Caki2 (cell line): Measurements from ENCODE around the gene MYMK. TPM values are rescaled to one million over a fixed set of nuclear protein-coding genes. Genes with fewer than 3 reads are reported as not detected.

Experiments used
- DNase-seq: peaks from one replicate; pipeline ENCODE4 v3.0.0-alpha.2; 2015; ENCODE audit warnings: low read depth
- in situ Hi-C: cut with HindIII; loops from 2 replicates; pipeline ENCODE4 v1.10.0; 2016; ENCODE audit warnings: low sequenced_read_pairs, low pct_unique_long_range_greater_than_20kb, mixed read lengths
- total RNA-seq: library from RNA; depleted of rRNA; stranded (reverse); fragments of >200 nt; shearing (Covaris generic); gene quantifications from 2 replicates; pipeline ENCODE4 v1.2.3, GENCODE V29; 2014; ENCODE audit warnings: low replicate concordance

The MYMK gene
- total RNA-seq, 1 experiment from 2014 or later = not detected

GRCh38 chr9:133538851-133539833, 14.4 kb upstream of the MYMK start:
- in situ Hi-C loops = no loop called here
- no peak for DNase-seq

DNA sequence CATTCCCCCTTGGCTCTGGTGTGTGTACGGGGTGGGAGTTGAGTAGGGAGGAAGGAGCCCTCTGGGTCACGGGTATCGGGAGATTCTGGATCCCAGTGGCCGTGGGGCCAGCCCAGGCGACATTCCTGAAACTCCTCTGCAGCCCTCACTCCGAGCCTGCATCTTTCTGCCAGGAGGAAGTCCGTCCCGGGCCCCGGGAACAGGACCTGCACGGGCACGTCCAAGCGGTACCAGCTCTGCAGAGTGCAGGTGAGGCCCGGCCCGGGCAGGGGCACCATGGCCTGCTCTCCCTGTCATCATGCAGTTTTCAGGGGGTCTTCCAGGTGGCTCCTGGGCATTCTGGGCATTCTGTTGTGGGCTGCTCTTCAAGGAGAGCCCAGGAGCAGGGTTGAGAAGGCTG, 13.4 kb upstream of the MYMK start:
- in situ Hi-C loops = no loop called here
- DNase-seq = no peak

- DNase-seq = no peak
- in situ Hi-C loops = no loop called here
Measured at GRCh38 chr9:133537257-133537656, 12.5 kb upstream of the MYMK start.

DNA sequence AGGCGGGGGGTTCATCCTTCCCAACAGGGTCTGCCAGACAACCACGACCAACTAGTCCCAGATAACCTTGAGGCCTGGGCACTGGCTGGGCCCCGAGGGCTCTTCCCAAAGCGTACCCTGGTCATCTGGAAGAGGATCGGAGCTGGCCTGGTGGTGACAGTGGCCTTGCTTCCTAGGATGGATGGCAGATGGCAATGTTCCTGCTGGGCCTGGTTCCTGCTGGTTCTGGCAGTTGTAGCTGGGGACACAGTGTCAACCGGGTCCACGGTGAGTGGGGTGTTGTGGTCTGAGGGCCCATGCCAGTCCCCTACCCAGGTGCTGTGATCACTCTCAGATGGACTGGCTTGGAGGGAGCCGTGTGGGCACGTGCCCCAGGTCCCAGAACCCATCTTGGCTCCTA, 11.8 kb upstream of the MYMK start:
- DNase-seq = no peak
- in situ Hi-C loops = no loop called here

GRCh38 chr9:133536080-133536479, 11.3 kb upstream of the MYMK start:
- DNase-seq = no peak
- in situ Hi-C loops = no loop called here

GRCh38 chr9:133535306-133535877, 10.6 kb upstream of the MYMK start:
- DNase-seq = no peak
- in situ Hi-C loops = no loop called here

GRCh38 chr9:133534346-133535291, 9.9 kb upstream of the MYMK start, which contains the start of gene ADAMTSL2:
ADAMTSL2 (plus strand) TSS chr9:133534704; CDS start chr9:133536713, 2,009 bp downstream.
- in situ Hi-C loops = no loop called here
- DNase-seq = no peak

- DNase-seq = no peak
- in situ Hi-C loops = no loop called here
Measured at GRCh38 chr9:133533857-133534256, 9.1 kb upstream of the MYMK start.

GRCh38 chr9:133532937-133533668, 8.3 kb upstream of the MYMK start:
- DNase-seq = peak; percentile 21
- in situ Hi-C loops = no loop called here

DNA sequence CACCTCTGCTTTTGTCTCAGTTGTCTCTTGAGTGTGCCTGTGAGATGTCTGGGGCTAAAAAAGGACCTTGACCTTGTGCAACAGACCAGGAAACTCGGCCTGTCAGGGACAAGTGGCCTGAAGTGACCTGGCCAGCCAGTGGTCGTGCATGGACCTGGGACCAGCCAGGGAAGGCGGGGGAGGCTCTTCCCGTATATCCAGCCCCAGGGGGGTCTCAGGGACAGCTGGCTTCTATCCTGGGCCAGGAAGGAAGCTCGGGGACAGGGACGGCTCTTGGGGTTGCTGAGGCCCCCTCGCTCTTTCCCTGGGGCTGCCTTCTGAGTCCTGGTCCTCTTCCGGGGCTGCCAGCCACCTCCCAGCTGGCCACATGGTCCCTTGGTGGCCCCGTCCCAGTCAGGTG, 6.5 kb upstream of the MYMK start:
- no peak for DNase-seq
- in situ Hi-C loops = no loop called here

DNA sequence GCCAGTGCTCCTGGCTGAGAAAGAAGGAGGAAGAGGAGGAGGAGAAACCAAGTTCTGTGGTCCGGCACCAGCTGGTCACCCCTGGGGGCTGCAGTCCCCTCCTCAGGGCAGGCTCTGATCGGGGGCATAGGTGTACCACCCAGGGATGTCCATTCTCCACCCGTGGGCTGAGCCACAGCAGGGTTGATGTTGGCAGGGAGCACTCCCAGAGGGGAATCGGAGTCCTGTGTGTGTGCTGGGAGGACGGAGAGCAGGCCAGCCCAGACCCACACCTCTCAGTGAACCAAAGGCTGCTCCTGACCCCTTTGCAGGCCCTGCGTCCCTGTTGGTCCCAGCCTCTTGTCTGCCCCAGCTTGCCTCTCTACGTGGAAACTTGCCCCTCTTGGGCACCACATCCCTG, 5.1 kb upstream of the MYMK start:
- in situ Hi-C loops = no loop called here
- DNase-seq = no peak

DNA sequence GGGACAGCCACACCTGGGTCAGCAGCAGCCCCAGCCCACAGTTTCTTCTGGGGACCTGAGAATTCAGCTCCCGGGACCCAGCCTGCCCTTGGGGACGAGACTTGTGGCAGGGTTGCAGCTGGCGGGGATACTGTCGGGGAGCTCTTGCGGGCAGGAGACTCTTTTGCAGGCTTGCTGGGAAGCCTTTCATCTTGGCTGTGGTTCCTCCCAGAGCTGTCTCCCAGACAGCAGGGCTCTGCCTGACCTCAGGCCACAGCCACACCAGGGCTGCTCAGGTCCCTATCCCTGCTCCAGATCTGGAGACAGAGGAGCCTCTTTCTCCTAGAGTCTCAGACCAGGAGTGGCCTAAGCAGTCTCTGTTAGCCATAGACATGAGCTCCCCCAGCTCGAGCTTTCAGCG, 4.7 kb upstream of the MYMK start:
- no peak for DNase-seq
- in situ Hi-C loops = no loop called here

DNA sequence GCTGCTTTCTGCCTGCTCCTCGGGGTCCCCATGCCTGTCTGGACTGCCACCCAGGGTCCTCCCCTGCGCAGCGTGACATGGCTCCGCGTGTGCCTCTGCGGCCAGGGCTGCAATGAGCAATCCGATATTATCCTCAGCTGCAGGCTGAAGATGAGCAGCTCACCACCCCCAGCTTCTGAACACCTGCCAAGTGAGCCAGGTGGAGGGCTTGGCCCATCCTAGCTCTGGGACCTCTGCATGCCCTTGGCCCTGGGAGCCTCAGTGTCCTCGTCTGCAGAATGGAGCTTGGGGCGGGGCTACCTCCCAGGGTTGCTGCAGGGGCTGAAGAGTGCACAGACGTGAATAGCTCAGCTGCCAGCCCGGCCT, 4.1 kb upstream of the MYMK start:
- in situ Hi-C loops = no loop called here
- DNase-seq = no peak

DNA sequence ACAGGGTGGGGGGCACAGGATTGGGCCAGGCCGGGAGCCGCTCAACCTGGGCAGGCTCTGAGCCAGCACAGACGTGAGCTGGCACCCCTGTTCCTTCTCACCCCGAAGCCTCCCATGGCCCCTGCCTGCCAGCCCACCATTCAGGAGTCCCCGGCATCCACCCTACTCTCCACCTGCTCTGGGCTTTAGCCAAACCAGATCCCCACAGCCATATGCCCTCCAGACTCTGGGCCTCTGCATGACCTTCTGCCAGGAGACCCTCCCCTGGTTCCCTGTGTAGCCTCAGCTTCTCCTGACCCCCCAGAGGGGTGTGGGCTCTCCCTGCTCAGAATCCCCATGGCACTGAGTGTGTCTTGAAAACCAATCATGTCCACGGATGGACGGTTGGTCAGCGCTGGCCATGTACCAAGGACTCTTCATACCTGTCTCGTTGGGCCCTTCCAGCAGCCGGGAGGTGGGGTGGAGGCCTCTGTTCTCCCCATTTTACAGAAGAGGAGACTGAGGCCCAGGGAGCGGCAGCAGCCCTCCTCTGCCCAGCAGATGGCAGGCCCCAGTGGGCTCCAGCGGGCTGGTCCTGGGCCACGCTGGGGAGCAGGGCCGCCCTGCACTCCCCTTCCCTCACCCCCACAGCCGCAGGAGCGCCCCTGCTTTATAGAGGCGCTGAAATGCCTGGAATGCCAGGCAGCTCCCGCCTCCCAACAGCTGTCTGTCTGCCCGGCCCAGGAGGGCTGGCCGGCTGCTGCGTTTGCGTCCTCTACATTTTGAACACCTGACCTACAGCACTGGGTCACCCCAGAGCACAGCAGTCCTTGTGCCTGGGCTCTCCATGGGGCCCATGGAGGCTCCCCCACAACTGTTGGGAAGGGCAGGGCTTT, 3.5 kb upstream of the MYMK start:
- in situ Hi-C loops = no loop called here
- no peak for DNase-seq

DNA sequence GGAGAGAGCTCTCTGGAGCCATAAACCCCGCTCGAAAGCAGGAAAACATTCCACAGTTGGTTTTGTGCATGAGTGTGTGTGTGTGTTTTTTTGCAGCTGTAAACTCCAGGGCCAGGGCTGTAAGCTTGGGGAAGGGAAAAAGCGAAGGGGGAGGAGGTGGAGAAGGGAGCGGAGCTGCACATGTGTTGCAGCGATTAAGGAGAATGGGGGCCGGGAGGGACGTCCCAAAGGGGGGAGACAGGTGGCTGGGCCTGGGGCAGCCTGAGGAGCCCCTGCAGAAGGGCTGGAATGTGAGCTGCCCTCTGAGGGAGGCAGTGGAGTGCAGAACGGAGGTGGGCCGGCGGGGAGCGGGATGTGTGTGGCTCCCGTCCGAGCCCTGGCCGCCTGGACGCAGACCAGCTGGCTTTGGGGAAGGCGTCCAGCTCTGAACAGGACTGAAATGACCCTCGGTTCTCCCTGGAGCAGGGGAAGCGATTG, 2.7 kb upstream of the MYMK start:
- in situ Hi-C loops = no loop called here
- no peak for DNase-seq

GRCh38 chr9:133526721-133527321, 2.1 kb upstream of the MYMK start:
- in situ Hi-C loops = no loop called here
- DNase-seq = no peak

GRCh38 chr9:133525677-133526076, 918 bp upstream of the MYMK start:
- no peak for DNase-seq
- in situ Hi-C loops = no loop called here
